Spinal cord (tissue), 10 donors: ENCODE data around the gene TOM1L2. TPM values are rescaled to one million over a fixed set of nuclear protein-coding genes. Genes with fewer than 3 reads are reported as not detected.
"Not testable (repeated sequence)": the region's sequence is repeated elsewhere in the genome, so short reads cannot be mapped to it uniquely, and the experiment has no call there.

ENCODE experiments used
- DNase-seq, 6 donors: peaks; one replicate each; pipeline versions ENCODE4 v3.0.0 to v3.0.0-alpha.2; 2013 to 2015; ENCODE audit warnings: low spot score in 6 of 6, low read depth in 4 of 6
- H3K27ac ChIP-seq: one replicate; pipeline ENCODE4 v1.5.1; 2013; ENCODE audit warnings: low read depth, low read length, control low read depth
- H3K27me3 ChIP-seq: one replicate; pipeline ENCODE4 v1.6.1; 2013; ENCODE audit warnings: low read length; ENCODE audit not compliant: control insufficient read depth, insufficient read depth
- H3K36me3 ChIP-seq: one replicate; pipeline ENCODE4 v1.6.1; 2013; ENCODE audit warnings: low read length; ENCODE audit not compliant: control insufficient read depth, insufficient read depth
- H3K4me1 ChIP-seq: one replicate; pipeline ENCODE4 v1.6.1; 2013; ENCODE audit warnings: low read length; ENCODE audit not compliant: control insufficient read depth, insufficient read depth
- H3K4me3 ChIP-seq: one replicate; pipeline ENCODE4 v1.5.1; 2013; ENCODE audit warnings: low read depth, low read length, control low read depth
- H3K9me3 ChIP-seq: one replicate; pipeline ENCODE4 v1.6.1; 2013; ENCODE audit warnings: low read length; ENCODE audit not compliant: control insufficient read depth, insufficient read depth
- WGBS: methylation state at CpG from one replicate; pipeline ENCODE4 v1.1.5; 2013; ENCODE audit warnings: missing lambda C conversion rate; ENCODE audit not compliant: insufficient coverage; 5-methylcytosine and 5-hydroxymethylcytosine counted together
- polyA plus RNA-seq, 2 donors: library from polyadenylated mRNA; unstranded; fragments of 120-200 nt; gene quantifications; one replicate each; pipeline ENCODE4 v1.2.1, GENCODE V29; 2013; ENCODE audit not compliant: insufficient read length in 2 of 2
- total RNA-seq, 2 donors: library from RNA; depleted of rRNA in 1 of 2; stranded (reverse); fragments of 120-200 nt in 1 of 2; fragments of >200 nt in 1 of 2; gene quantifications; one replicate each; pipeline versions ENCODE4 v1.2.3 to v1.2.4, GENCODE V29; 2013 to 2014
- donor health status: healthy.

Gene TOM1L2
- total and polyA plus RNA-seq, 4 donors, result 44.3 to 121 (median 75.7) TPM

GRCh38 chr17:17999364-18000029, 27.3 kb upstream of the TOM1L2 start:
- Histone ChIP-seq H3K4me3 (no peak overlapping the region), H3K27me3 (no peaks in the 10 kb centered on the region), H3K9me3 (no peaks in the 10 kb centered on the region), H3K4me1 (peaks cover 12% of the 10 kb centered on the region), H3K36me3 (peaks cover 7% of the 10 kb centered on the region), H3K27ac (no peak overlapping the region)
- DNase-seq, result peak in 1 of 6 donors; percentile 61
- WGBS, result 81% methylated on average over 7 of the region's 9 CpGs

- Histone ChIP-seq H3K4me3 (no peak overlapping the region), H3K27me3 (no peaks in the 10 kb centered on the region), H3K9me3 (no peaks in the 10 kb centered on the region), H3K4me1 (peaks cover 12% of the 10 kb centered on the region), H3K27ac (no peak overlapping the region), H3K36me3 (peaks cover 11% of the 10 kb centered on the region)
- DNase-seq, result no peak
- WGBS, result 92% methylated on average over 8 of the region's 8 CpGs
Measured at GRCh38 chr17:17998934-17999333, 26.7 kb upstream of the TOM1L2 start.

GRCh38 chr17:17995887-17996286, 23.7 kb upstream of the TOM1L2 start:
- H3K27ac ChIP-seq, DNase-seq, H3K27me3 ChIP-seq, H3K9me3 ChIP-seq, H3K4me3 ChIP-seq: not testable (repeated sequence)
- H3K36me3 ChIP-seq, result peaks cover 16% of the 10 kb centered on the region
- 97% methylated on average over 8 of the region's 8 CpGs for WGBS
- H3K4me1 ChIP-seq, result peaks cover 14% of the 10 kb centered on the region

- no peaks in the 10 kb centered on the region for H3K27me3 ChIP-seq
- H3K4me3 ChIP-seq, result no peak overlapping the region
- peak in 2 of 6 donors; percentile 60 to 83 for DNase-seq
- H3K4me1 ChIP-seq, result peaks cover 14% of the 10 kb centered on the region
- peaks cover 16% of the 10 kb centered on the region for H3K36me3 ChIP-seq
- H3K27ac ChIP-seq, result no peak overlapping the region
- no peaks in the 10 kb centered on the region for H3K9me3 ChIP-seq
- WGBS, result 43% methylated on average over 18 of the region's 18 CpGs
Measured at GRCh38 chr17:17994271-17995069, 22.3 kb upstream of the TOM1L2 start.

GRCh38 chr17:17993852-17994251, 21.7 kb upstream of the TOM1L2 start:
- peaks cover 14% of the 10 kb centered on the region for H3K4me1 ChIP-seq
- H3K27me3 ChIP-seq, result no peaks in the 10 kb centered on the region
- no peak overlapping the region for H3K27ac ChIP-seq
- DNase-seq, result no peak
- no peaks in the 10 kb centered on the region for H3K9me3 ChIP-seq
- H3K4me3 ChIP-seq, result no peak overlapping the region
- H3K36me3 ChIP-seq, result peaks cover 19% of the 10 kb centered on the region
- WGBS, result 95% methylated on average over 11 of the region's 12 CpGs

GRCh38 chr17:17993366-17993765, 21.2 kb upstream of the TOM1L2 start:
- peaks cover 14% of the 10 kb centered on the region for H3K4me1 ChIP-seq
- H3K9me3 ChIP-seq, result no peaks in the 10 kb centered on the region
- H3K4me3 ChIP-seq, result no peak overlapping the region
- no peak overlapping the region for H3K27ac ChIP-seq
- H3K36me3 ChIP-seq, result peaks cover 24% of the 10 kb centered on the region
- no peak for DNase-seq
- 100% methylated on average over 1 of the region's 2 CpGs for WGBS
- no peaks in the 10 kb centered on the region for H3K27me3 ChIP-seq

- no peaks in the 10 kb centered on the region for H3K9me3 ChIP-seq
- H3K4me3 ChIP-seq, result no peak overlapping the region
- no peaks in the 10 kb centered on the region for H3K27me3 ChIP-seq
- no peak for DNase-seq
- no peak overlapping the region for H3K27ac ChIP-seq
- H3K4me1 ChIP-seq, result peaks cover 14% of the 10 kb centered on the region
- H3K36me3 ChIP-seq, result peaks cover 26% of the 10 kb centered on the region
- 84% methylated on average over 1 of the region's 2 CpGs for WGBS
Measured at GRCh38 chr17:17990282-17990681, 18.1 kb upstream of the TOM1L2 start.

GRCh38 chr17:17989618-17990017, 17.4 kb upstream of the TOM1L2 start:
- Histone ChIP-seq H3K9me3 (no peaks in the 10 kb centered on the region), H3K27ac (no peak overlapping the region), H3K36me3 (peaks cover 28% of the 10 kb centered on the region), H3K4me1 (peaks cover 9% of the 10 kb centered on the region), H3K27me3 (no peaks in the 10 kb centered on the region), H3K4me3 (no peak overlapping the region)
- DNase-seq, result no peak
- WGBS, result 90% methylated on average over 10 of the region's 10 CpGs

- H3K9me3 ChIP-seq, result no peaks in the 10 kb centered on the region
- peaks cover 26% of the 10 kb centered on the region for H3K36me3 ChIP-seq
- H3K4me1 ChIP-seq, result peaks cover 4% of the 10 kb centered on the region
- no peak for DNase-seq
- no peaks in the 10 kb centered on the region for H3K27me3 ChIP-seq
- no peak overlapping the region for H3K27ac ChIP-seq
- WGBS, result 89% methylated on average over 9 of the region's 9 CpGs
- H3K4me3 ChIP-seq, result no peak overlapping the region
Measured at GRCh38 chr17:17989081-17989480, 16.9 kb upstream of the TOM1L2 start.
